HEK293T (cell line): ENCODE measurements around the gene ASCC1.

Source experiments
- ARNT ChIP-seq: fragments of 450-650 bp; IDR thresholded peaks from 2 replicates; pipeline ENCODE4 v1.6.1; 2017; ENCODE audit warnings: mild to moderate bottlenecking
- BHLHE40 ChIP-seq: fragments of 450-650 bp; IDR thresholded peaks from 2 replicates; pipeline ENCODE4 v1.6.1; 2016; ENCODE audit warnings: mild to moderate bottlenecking, moderate library complexity, borderline replicate concordance
- CTBP1 ChIP-seq: fragments of 450-650 bp; IDR thresholded peaks from 2 replicates; pipeline ENCODE4 v1.6.1; 2016; ENCODE audit warnings: borderline replicate concordance
- FOXA1 ChIP-seq: fragments of 450-650 bp; IDR thresholded peaks from 2 replicates; pipeline ENCODE4 v1.6.1; 2016; ENCODE audit warnings: mild to moderate bottlenecking
- FOXK2 ChIP-seq: fragments of 450-650 bp; IDR thresholded peaks from 2 replicates; pipeline ENCODE4 v1.6.1; 2016; ENCODE audit warnings: mild to moderate bottlenecking
- FOXM1 ChIP-seq: fragments of 450-650 bp; IDR thresholded peaks from 2 replicates; pipeline ENCODE4 v1.6.1; 2017; ENCODE audit warnings: mild to moderate bottlenecking, borderline replicate concordance
- HDGF ChIP-seq: fragments of 450-650 bp; IDR thresholded peaks from 2 replicates; pipeline ENCODE4 v1.6.1; 2017; ENCODE audit warnings: antibody characterized with exemption, borderline replicate concordance
- L3MBTL2 ChIP-seq: fragments of 450-650 bp; conservative IDR thresholded peaks from 2 replicates; pipeline ENCODE4 v1.6.1; 2016; ENCODE audit warnings: mild to moderate bottlenecking
- NFRKB ChIP-seq: fragments of 450-650 bp; IDR thresholded peaks from 2 replicates; pipeline ENCODE4 v1.6.1; 2016; ENCODE audit warnings: mild to moderate bottlenecking, moderate library complexity
- SP1 ChIP-seq: fragments of 450-650 bp; IDR thresholded peaks from 2 replicates; pipeline ENCODE4 v1.6.1; 2017
- ZNF384 ChIP-seq: fragments of 450-650 bp; IDR thresholded peaks from 2 replicates; pipeline ENCODE4 v1.6.1; 2016

DNA sequence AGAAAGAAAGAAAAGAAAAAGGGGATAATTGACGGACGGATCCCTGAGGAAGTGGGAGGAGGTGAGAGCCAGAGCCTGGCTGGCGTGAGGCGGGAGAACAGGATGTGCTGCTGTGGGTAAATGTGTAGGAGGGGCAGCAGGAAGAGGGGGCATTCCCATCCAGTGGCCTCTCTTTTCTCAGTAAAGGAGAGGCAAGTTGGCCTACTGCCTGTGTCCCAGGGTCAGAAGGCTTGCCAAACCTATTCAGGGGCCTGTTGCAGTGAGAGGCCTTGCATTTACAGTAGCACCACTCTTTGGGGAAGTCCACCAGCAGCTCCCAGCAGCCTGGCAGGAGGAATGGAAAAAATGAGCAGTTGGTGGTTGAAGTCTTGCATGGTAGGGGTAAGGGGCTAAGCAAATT is 26.6 kb upstream of the ASCC1 start:
- TF ChIP-seq L3MBTL2 (no peak), BHLHE40 (no peak), FOXA1 (no peak), SP1 (no peak), FOXK2 (no peak), NFRKB (no peak), FOXM1 (no peak), ZNF384 (no peak), CTBP1 (no peak), HDGF (no peak), ARNT (no peak)
